Renal cortical epithelial cell (primary cell): ENCODE data around the gene METTL6. TPM values are rescaled to one million over a fixed set of nuclear protein-coding genes. Genes with fewer than 3 reads are reported as not detected.

Experiments used
- DNase-seq: peaks from one replicate; pipeline ENCODE4 v3.0.0-alpha.2; 2011; ENCODE audit warnings: low read depth
- total RNA-seq: library from RNA; depleted of rRNA; stranded (reverse); fragments of >200 nt; gene quantifications from 2 replicates; pipeline ENCODE4 v1.2.3, GENCODE V29; 2014

Gene METTL6
- total RNA-seq, 1 donor from 2014 or later = 30.4 TPM

- peak; percentile 8 for DNase-seq
Observed at GRCh38 chr3:15364078-15364477, 63.3 kb downstream of the METTL6 start.

GRCh38 chr3:15361494-15362214, 65.7 kb downstream of the METTL6 start:
- peak; percentile 59 for DNase-seq

DNA sequence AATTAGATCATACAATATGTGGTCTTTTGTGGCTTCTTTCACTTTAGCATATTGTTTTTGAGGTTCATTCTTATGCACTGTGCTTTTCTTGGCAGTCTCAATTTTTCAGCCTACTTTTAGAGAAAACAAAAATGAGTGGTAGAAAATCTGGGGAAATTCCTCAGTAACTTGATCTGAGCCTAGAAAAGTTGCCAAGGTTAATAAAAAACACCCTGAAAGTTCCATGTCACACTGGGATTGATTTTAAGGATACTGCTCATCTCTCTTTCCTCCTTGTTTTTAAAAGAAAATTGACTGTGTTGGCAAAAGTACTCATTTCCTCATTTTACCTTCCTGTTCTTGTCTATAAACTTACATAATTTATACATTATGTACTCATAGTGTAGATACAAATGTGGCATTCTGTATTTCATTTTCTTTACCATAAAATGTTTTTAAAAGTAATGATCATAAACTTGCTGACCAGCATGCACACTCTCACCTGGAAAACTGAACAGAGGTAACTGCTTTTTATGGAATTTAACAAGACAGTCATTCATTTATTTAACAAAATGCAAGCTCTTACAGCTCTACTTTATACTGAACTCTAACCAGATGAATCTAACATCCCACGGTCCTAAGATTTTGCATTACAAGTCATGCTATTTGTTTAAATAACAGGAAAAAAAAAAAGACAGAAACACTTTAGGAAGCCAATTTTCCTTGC, 66.4 kb downstream of the METTL6 start:
- no peak for DNase-seq

Other genes with a start within 250 kb of the METTL6 start
- 16.8 and 46.8 TPM in 2 replicates for gene CAPN7, start 221.3 kb downstream of the METTL6 start, total RNA-seq
- 7.7 and 12.9 TPM in 2 replicates for gene SH3BP5, start 95.0 kb downstream of the METTL6 start, total RNA-seq
- gene EAF1, start 54 bp upstream of the METTL6 start, total RNA-seq = 22.8 and 45.3 TPM in 2 replicates
- gene COLQ, start 94.2 kb upstream of the METTL6 start, total RNA-seq = 0.65 TPM in 1 of 2 replicates, not detected in the other
- gene HACL1, start 174.0 kb upstream of the METTL6 start, total RNA-seq = 23.1 and 32.6 TPM in 2 replicates
- 23.4 and 35.7 TPM in 2 replicates for gene BTD, start 174.2 kb upstream of the METTL6 start, total RNA-seq